AG09309 (cell line): Measurements from ENCODE around the gene PCSK2.

Experiments used
- DNase-seq: peaks from one replicate; pipeline ENCODE4 v3.0.0-alpha.2; 2010; ENCODE audit warnings: low read depth
- H3K4me3 ChIP-seq: 2 replicates; pipeline ENCODE4 v1.5.1; 2011; ENCODE audit warnings: mild to moderate bottlenecking, low read depth, low read length, moderate library complexity; ENCODE audit not compliant: control insufficient read depth
- CTCF ChIP-seq: IDR thresholded peaks from 2 replicates; pipeline ENCODE4 v1.5.1; 2011; ENCODE audit warnings: mild to moderate bottlenecking, low read depth, low read length, inconsistent platforms; ENCODE audit not compliant: insufficient read depth, control insufficient read depth; ENCODE audit errors: missing control alignments

The PCSK2 gene

DNA sequence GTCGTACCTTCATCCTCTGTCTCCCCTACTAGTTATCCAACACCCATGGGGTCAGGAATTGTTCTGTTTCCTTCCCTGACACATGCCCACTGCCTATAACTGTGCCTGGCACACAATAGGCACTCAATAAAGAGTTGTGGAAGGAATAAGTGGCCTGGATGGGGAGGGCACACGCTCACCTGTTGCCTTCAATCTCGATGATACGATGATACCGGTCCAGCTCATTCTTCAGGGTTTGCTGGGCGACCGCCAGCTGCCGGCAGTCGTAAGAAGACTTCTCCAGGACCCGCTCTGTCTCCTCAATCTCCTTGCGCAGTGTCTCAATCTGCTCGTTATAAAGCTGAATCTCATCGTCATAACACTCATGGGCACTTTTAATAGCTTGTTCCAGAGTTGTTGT lies 271.8 kb downstream of the PCSK2 start:
- no peak overlapping the region for H3K4me3 ChIP-seq
- DNase-seq, result no peak
- TF ChIP-seq CTCF, result no peak

DNA sequence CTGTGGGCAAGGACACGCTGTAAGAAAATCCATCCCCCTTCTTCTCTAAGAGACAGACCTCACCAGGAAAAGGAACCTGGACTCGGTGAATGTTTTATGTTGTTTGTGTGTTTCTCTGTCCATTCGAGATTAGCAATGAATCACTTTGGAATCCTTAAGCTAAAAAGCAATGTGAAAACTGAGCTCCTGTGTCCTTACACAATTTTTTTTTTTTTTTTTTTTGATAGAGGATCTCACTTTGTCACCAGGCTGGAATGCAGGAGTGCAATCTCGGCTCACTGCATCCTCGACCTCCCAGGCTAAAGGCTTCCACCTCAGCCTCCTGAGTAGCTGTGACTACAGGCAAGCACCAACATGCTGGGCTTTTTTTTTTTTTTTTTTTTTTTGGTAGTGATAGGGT lies 272.2 kb downstream of the PCSK2 start:
- no peak overlapping the region for H3K4me3 ChIP-seq
- TF ChIP-seq CTCF, result no peak
- no peak for DNase-seq

GRCh38 chr20:17500271-17500670 lies 273.4 kb downstream of the PCSK2 start:
- TF ChIP-seq CTCF, result no peak
- no peak for DNase-seq
- H3K4me3 ChIP-seq, result no peak overlapping the region

DNA sequence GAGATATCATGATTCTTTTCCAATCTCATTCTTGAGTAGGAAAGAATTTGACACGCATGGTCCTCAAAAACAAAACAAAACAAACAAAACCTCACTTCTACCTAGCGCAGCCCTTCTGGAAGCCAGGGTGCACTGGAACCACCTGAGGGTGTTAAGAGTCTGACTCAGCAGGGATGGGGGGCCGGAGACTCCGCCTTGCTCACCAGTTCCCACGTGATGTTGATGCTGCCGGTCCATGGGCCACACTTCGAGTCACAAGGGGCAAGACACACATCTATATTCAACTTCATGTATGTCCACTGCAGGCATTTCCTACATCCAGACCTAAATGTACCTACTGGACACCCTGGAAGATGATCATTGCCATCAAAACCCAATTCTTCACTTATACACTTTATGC lies 274.0 kb downstream of the PCSK2 start:
- TF ChIP-seq CTCF, result no peak
- H3K4me3 ChIP-seq, result no peak overlapping the region
- DNase-seq, result no peak

- no peak for TF ChIP-seq CTCF
- H3K4me3 ChIP-seq, result no peak overlapping the region
- DNase-seq, result no peak
Measured at GRCh38 chr20:17501701-17502100, 274.9 kb downstream of the PCSK2 start.

DNA sequence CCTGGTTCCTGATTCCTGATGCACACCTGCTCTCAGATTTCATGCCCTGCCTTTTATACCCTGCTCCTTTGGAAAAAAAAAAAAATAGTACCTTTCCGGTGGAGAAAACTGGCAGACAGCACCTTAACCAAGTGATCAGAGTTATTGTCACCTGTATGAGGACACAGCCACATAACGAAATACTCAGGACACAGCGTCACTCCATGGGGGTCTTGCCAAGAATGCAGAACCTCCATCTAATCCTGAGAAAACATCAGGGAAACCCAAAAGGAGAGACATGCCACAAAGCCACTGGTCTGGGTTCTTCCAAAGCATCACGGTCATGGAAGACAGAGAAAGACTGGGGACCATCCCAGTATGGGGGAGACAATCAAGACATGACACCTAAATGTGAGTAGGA lies 275.3 kb downstream of the PCSK2 start:
- no peak overlapping the region for H3K4me3 ChIP-seq
- TF ChIP-seq CTCF, result no peak
- no peak for DNase-seq
